GM12878 (cell line): ENCODE data around the gene CCDC82. TPM values are rescaled to one million over a fixed set of nuclear protein-coding genes. Genes with fewer than 3 reads are reported as not detected.

ENCODE experiments used
- ATAC-seq: fragments of 200-7000 bp; cut with Tn5 transposase; 3 replicates; pipeline ENCODE4 v1.9.1; 2020; ENCODE audit warnings: mild to moderate bottlenecking, moderate library complexity
- BruUV-seq: library from RNA; stranded (reverse); fragments of 400-500 nt; replicated peaks from 2 replicates; lab custom pipeline; 2021; lab: Mats Ljungman, UMichigan
- CTCF ChIA-PET: fragments of 300-600 bp; sonication (Branson Sonifier 250); formaldehyde crosslinking; extraction: SDS; loops from one replicate; lab custom pipeline; 2021; ENCODE audit warnings: inconsistent platforms; lab: Yijun Ruan, JAX
- POLR2A ChIA-PET: fragments of 350-600 bp; formaldehyde crosslinking; extraction: SDS; loops from one replicate; lab custom pipeline; 2021; ENCODE audit warnings: inconsistent platforms; lab: Charles Lee
- RAD21 ChIA-PET: fragments of 300-600 bp; sonication (Branson Sonifier 250); formaldehyde crosslinking; loops from one replicate; lab custom pipeline; 2023; ENCODE audit warnings: antibody characterized with exemption; ENCODE audit not compliant: unreplicated experiment; lab: Charles Lee
- SMC1A ChIA-PET: fragments of 300-600 bp; sonication (Branson Sonifier 250); formaldehyde crosslinking; loops from one replicate; lab custom pipeline; 2023; ENCODE audit not compliant: unreplicated experiment, uncharacterized antibody; lab: Charles Lee
- DNase-seq: peaks from one replicate; pipeline ENCODE4 v3.0.0-alpha.2; 2011; ENCODE audit warnings: low read depth, low spot score
- FAIRE-seq: peaks from 3 replicates; lab custom pipeline; 2011; peaks lifted over from hg19 to GRCh38; lab: Jason Lieb, UNC
- H2AFZ ChIP-seq: 2 replicates; pipeline ENCODE4 v1.6.0; 2011; ENCODE audit warnings: low read depth, low read length, control low read depth; ENCODE audit not compliant: control insufficient read depth
- H3K27ac ChIP-seq: 2 replicates; pipeline ENCODE4 v1.5.1; 2011; ENCODE audit warnings: control low read depth; ENCODE audit not compliant: control insufficient read depth, insufficient read depth
- H3K27me3 ChIP-seq, 2 experiments: replicated peaks in 1 of 2; 2 replicates each; pipeline versions ENCODE4 v1.6.0 to v1.6.1; 2011; ENCODE audit warnings: low read length in 1 of 2; ENCODE audit not compliant: control insufficient read depth in 2 of 2, insufficient read depth in 2 of 2
- H3K36me3 ChIP-seq, 2 experiments: 2 replicates each; pipeline ENCODE4 v1.5.1; 2011; ENCODE audit warnings: low read length in 1 of 2; ENCODE audit not compliant: control insufficient read depth in 2 of 2, insufficient read depth in 2 of 2
- H3K4me1 ChIP-seq: 2 replicates; pipeline ENCODE4 v1.6.1; 2011; ENCODE audit warnings: mild to moderate bottlenecking, low read length, moderate library complexity, mixed read lengths; ENCODE audit not compliant: control insufficient read depth, insufficient read depth
- H3K4me2 ChIP-seq: 2 replicates; pipeline ENCODE4 v1.6.0; 2011; ENCODE audit warnings: control low read depth; ENCODE audit not compliant: control insufficient read depth, insufficient read depth
- H3K4me3 ChIP-seq: fragments of 200-600 bp; sonication (generic); 2 replicates; pipeline ENCODE4 v1.5.1; 2016
- H3K79me2 ChIP-seq: 2 replicates; pipeline ENCODE4 v1.6.0; 2011; ENCODE audit warnings: low read length; ENCODE audit not compliant: control insufficient read depth, insufficient read depth
- H3K9ac ChIP-seq: 2 replicates; pipeline ENCODE4 v1.8.0; 2011; ENCODE audit warnings: low read length, control low read depth, mixed read lengths; ENCODE audit not compliant: control insufficient read depth, insufficient read depth
- H3K9me3 ChIP-seq: replicated peaks from 3 replicates; pipeline ENCODE4 v1.5.1; 2011; ENCODE audit warnings: mild to moderate bottlenecking, low read length; ENCODE audit not compliant: control insufficient read depth, insufficient read depth
- H4K20me1 ChIP-seq: 2 replicates; pipeline ENCODE4 v1.6.0; 2011; ENCODE audit not compliant: control insufficient read depth, insufficient read depth
- BACH1 ChIP-seq: fragments of 450-650 bp; IDR thresholded peaks from 2 replicates; pipeline ENCODE4 v1.6.1; 2017; ENCODE audit warnings: mild to moderate bottlenecking, borderline replicate concordance
- BCLAF1 ChIP-seq: fragments of 450-650 bp; IDR thresholded peaks from 2 replicates; pipeline ENCODE4 v1.6.1; 2017; ENCODE audit warnings: antibody characterized with exemption, mild to moderate bottlenecking, moderate library complexity
- CBX5 ChIP-seq: sonication (generic); IDR thresholded peaks from 2 replicates; pipeline ENCODE4 v1.6.1; 2016; ENCODE audit warnings: low read depth, moderate library complexity, mild to moderate bottlenecking, inconsistent platforms
- CREM ChIP-seq: IDR thresholded peaks from 2 replicates; pipeline ENCODE4 v1.6.1; 2014; ENCODE audit warnings: antibody characterized with exemption, low read depth
- E2F4 ChIP-seq: IDR thresholded peaks from 2 replicates; pipeline ENCODE4 v1.6.1; 2012; ENCODE audit warnings: low read depth, low read length, improper control_type of control experiment
- HCFC1 ChIP-seq: fragments of 150-350 bp; IDR thresholded peaks from 2 replicates; pipeline ENCODE4 v1.6.1; 2014; ENCODE audit warnings: low read length
- HDAC2 ChIP-seq: fragments of 200-600 bp; sonication (generic); IDR thresholded peaks from 2 replicates; pipeline ENCODE4 v1.6.1; 2017
- IRF5 ChIP-seq: fragments of 450-650 bp; IDR thresholded peaks from 2 replicates; pipeline ENCODE4 v1.6.1; 2017; ENCODE audit warnings: borderline replicate concordance
- KAT2A ChIP-seq: conservative IDR thresholded peaks from 2 replicates; pipeline ENCODE4 v1.6.1; 2011; ENCODE audit warnings: low read depth, low read length; ENCODE audit not compliant: control insufficient read depth
- KLF5 ChIP-seq: fragments of 450-650 bp; IDR thresholded peaks from 2 replicates; pipeline ENCODE4 v1.6.1; 2014; ENCODE audit warnings: mild to moderate bottlenecking; ENCODE audit not compliant: partially characterized antibody
- NR2C1 ChIP-seq: fragments of 450-650 bp; IDR thresholded peaks from 2 replicates; pipeline ENCODE4 v1.6.1; 2017; ENCODE audit warnings: antibody characterized with exemption, mild to moderate bottlenecking, moderate library complexity
- NR2F1 ChIP-seq: fragments of 450-650 bp; conservative IDR thresholded peaks from 2 replicates; pipeline ENCODE4 v1.6.1; 2017; ENCODE audit warnings: mild to moderate bottlenecking
- PAX5 ChIP-seq: IDR thresholded peaks from 2 replicates; pipeline ENCODE4 v1.6.1; 2011; ENCODE audit warnings: low read depth, low read length, borderline replicate concordance
- SUZ12 ChIP-seq: fragments of 200-600 bp; sonication (generic); IDR thresholded peaks from one replicate; pipeline ENCODE4 v1.6.1; 2018; ENCODE audit warnings: antibody characterized with exemption, mild to moderate bottlenecking; ENCODE audit not compliant: unreplicated experiment
- TCF3 ChIP-seq: IDR thresholded peaks from 2 replicates; pipeline ENCODE4 v1.6.1; 2012; ENCODE audit warnings: low read depth, mild to moderate bottlenecking, low read length, borderline replicate concordance; ENCODE audit not compliant: insufficient read depth
- USF2 ChIP-seq: IDR thresholded peaks from 2 replicates; pipeline ENCODE4 v1.6.1; 2011; ENCODE audit warnings: low read depth, low read length, improper control_type of control experiment, borderline replicate concordance
- YY1 ChIP-seq: IDR thresholded peaks from 2 replicates; pipeline ENCODE4 v1.6.1; 2011; ENCODE audit warnings: low read depth, mild to moderate bottlenecking, low read length
- ZBTB33 ChIP-seq: fragments of 450-650 bp; IDR thresholded peaks from 2 replicates; pipeline ENCODE4 v1.6.1; 2017; ENCODE audit warnings: mild to moderate bottlenecking
- WGBS: methylation state at CpG from one replicate; pipeline ENCODE4 v1.1.6; 2016; ENCODE audit warnings: low lambda C conversion rate; ENCODE audit not compliant: insufficient replicate concordance, insufficient coverage; ENCODE audit errors: missing lambda C conversion rate; 5-methylcytosine and 5-hydroxymethylcytosine counted together
- in situ Hi-C: fragments of 300-500 bp; cut with MboI; formaldehyde crosslinking; loops from 9 replicates; pipeline ENCODE4 v1.14.3; 2018; ENCODE audit warnings: mixed read lengths
- intact Hi-C: fragments of 100-400 bp; cut with micrococcal nuclease; formaldehyde crosslinking; loops from one replicate; pipeline ENCODE4 v1.14.2; 2022; ENCODE audit not compliant: unreplicated experiment
- polyA plus RNA-seq, 11 experiments: library from polyadenylated mRNA; depleted of rRNA in 4 of 11; unstranded in 6 of 11; stranded (reverse) in 5 of 11; fragments of >200 nt; fragmentation: Nextera tagmentation in 4 of 11; fragmentation: Illumina TruSeq in 1 of 11; extraction: Ambion mirVana in 4 of 11; extraction: Trizol in 1 of 11; gene quantifications; 1 replicate in 1 of 11; 2 replicates in 10 of 11; pipeline versions ENCODE4 v1.2.1 to v1.2.3, GENCODE V29; 2011 to 2016; ENCODE audit warnings: inconsistent platforms in 2 of 11, missing spikeins in 2 of 11, low read depth in 1 of 11
- total RNA-seq, 4 experiments: library from RNA; depleted of rRNA in 3 of 4; stranded (reverse); fragments of >200 nt in 3 of 4; fragmentation: Illumina TruSeq in 1 of 4; extraction: Trizol in 1 of 4; gene quantifications; 2 replicates each; pipeline versions ENCODE4 v1.2.1 to v1.2.3, GENCODE V29; 2013 to 2021

Gene CCDC82
- total and polyA plus RNA-seq, 10 of the 15 experiments (the other 5 are each of a cell fraction or from before 2014, with no cell fraction given) = 15.2 to 62.4 (median 28.8) TPM

- ATAC-seq (no peak), FAIRE-seq (peak; percentile 44), DNase-seq (no peak)
- BruUV-seq = no TSS peak
- ChIA-PET POLR2A (no interaction called here), CTCF (interaction anchor here (1.0 to 1.6 kb wide), 4 partner anchors 14 to 301 kb away, joined by 3 to 5 read pairs (median 3); partner anchors contain the start of gene MAML2), SMC1A (interaction anchor here (1.6 kb wide), 1 partner anchor 13 kb away, joined by 5 read pairs; the partner anchor contains the start of gene MAML2), RAD21 (interaction anchor here (1.1 to 2.7 kb wide), 2 partner anchors 14 to 32 kb away, joined by 3 to 6 read pairs; partner anchors contain the start of genes CCDC82, JRKL and MAML2)
- H3K4me2 ChIP-seq = no peak overlapping the region
- H2AFZ ChIP-seq = no peak overlapping the region
- H3K36me3 ChIP-seq = peaks cover 2 to 12% of the 10 kb centered on the region in 2 experiments; a peak in 3 of 4 replicates
- H3K9me3 ChIP-seq = no peaks in the 10 kb centered on the region
- H3K4me1 ChIP-seq = no peaks in the 10 kb centered on the region
- H3K9ac ChIP-seq = no peak overlapping the region
- 100% methylated on average over 4 of the region's 4 CpGs for WGBS
- H3K4me3 ChIP-seq = no peak overlapping the region
- intact Hi-C loops = no loop called here
- H3K79me2 ChIP-seq = no peaks in the 10 kb centered on the region
- no peaks in the 10 kb centered on the region for H4K20me1 ChIP-seq
- H3K27ac ChIP-seq = no peak overlapping the region
- in situ Hi-C loops = no loop called here
- H3K27me3 ChIP-seq = no peaks in the 10 kb centered on the region
- TF ChIP-seq HDAC2 = no peak
- TF ChIP-seq BACH1 = no peak
- TF ChIP-seq NR2C1 = no peak
- no peak for TF ChIP-seq E2F4
- no peak for TF ChIP-seq KLF5
- no peak for TF ChIP-seq IRF5
- no peak for TF ChIP-seq CREM
- no peak for TF ChIP-seq TCF3
- no peak for TF ChIP-seq YY1
- no peak for TF ChIP-seq ZBTB33
- TF ChIP-seq USF2 = no peak
- no peak for TF ChIP-seq HCFC1
- no peak for TF ChIP-seq SUZ12
- no peak for TF ChIP-seq CBX5
- no peak for TF ChIP-seq KAT2A
- no peak for TF ChIP-seq BCLAF1
- TF ChIP-seq NR2F1 = no peak
- no peak for TF ChIP-seq PAX5
These were observed 32.9 kb downstream of the CCDC82 start for GRCh38 chr11:96356848-96357247.
